T-helper 17 cell (primary cell): ENCODE data around the gene MGAT5. TPM values are rescaled to one million over a fixed set of nuclear protein-coding genes. Genes with fewer than 3 reads are reported as not detected.

ENCODE experiments used
- ATAC-seq: fragments of 150-1000 bp; cut with Tn5 transposase; 2 replicates; pipeline ENCODE4 v1.10.0; 2021; ENCODE audit warnings: mild to moderate bottlenecking, moderate library complexity
- DNase-seq, 3 donors: peaks; one replicate each; pipeline versions ENCODE4 v3.0.0 to v3.0.0-alpha.2; 2020 to 2021
- H3K9me3 ChIP-seq: one replicate; pipeline ENCODE4 v1.7.0; 2013; ENCODE audit warnings: low read length, mild to moderate bottlenecking; ENCODE audit not compliant: control insufficient read depth, poor library complexity, severe bottlenecking
- H3K27ac Mint-ChIP-seq: one replicate; pipeline ENCODE4 v1.8.0; 2022; ENCODE audit warnings: mild to moderate bottlenecking, moderate library complexity, mixed read lengths
- H3K27me3 Mint-ChIP-seq: one replicate; pipeline ENCODE4 v1.8.0; 2022; ENCODE audit warnings: mixed read lengths
- H3K36me3 Mint-ChIP-seq: one replicate; pipeline ENCODE4 v1.8.0; 2022; ENCODE audit warnings: low read depth, mixed read lengths
- H3K4me1 Mint-ChIP-seq: one replicate; pipeline ENCODE4 v1.8.0; 2022; ENCODE audit warnings: mild to moderate bottlenecking, mixed read lengths
- H3K4me3 Mint-ChIP-seq: one replicate; pipeline ENCODE4 v1.8.0; 2022; ENCODE audit warnings: mild to moderate bottlenecking, moderate library complexity, mixed read lengths
- total RNA-seq, 4 donors: library from RNA in 2 of 4; stranded (reverse) in 2 of 4; gene quantifications; one replicate each; pipeline ENCODE4 v1.2.3 and lab custom pipeline; 2022 to 2026

The MGAT5 gene
- total RNA-seq, 2 donors from 2014 or later, result 120 to 127 TPM

DNA sequence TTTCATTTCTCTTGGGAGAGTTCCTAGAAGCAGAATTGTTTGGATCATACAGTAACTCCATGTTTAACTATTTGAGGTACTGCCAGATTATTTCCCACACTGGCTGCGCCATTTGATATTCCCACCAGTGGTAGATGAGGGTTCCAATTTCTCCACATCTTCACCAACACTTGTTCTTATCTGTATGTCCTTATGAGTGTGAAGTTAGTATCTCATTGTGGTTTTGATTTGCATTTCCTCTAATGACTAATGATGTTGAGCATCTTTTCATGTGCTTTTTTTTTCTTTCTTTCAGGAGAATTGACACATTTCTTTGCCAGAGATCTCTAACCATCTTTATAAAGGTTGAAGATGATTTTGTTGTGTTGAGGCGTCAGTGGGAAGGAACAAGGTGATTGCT lies 4.1 kb upstream of the MGAT5 start:
- Mint-ChIP-seq H3K27me3 (no peaks in the 10 kb centered on the region), H3K27ac (peak overlapping the region; percentile 90)
- ATAC-seq, result peak; percentile 22

GRCh38 chr2:134250840-134251461 lies 2.9 kb upstream of the MGAT5 start:
- H3K27me3 Mint-ChIP-seq, result no peaks in the 10 kb centered on the region
- DNase-seq (no peak), ATAC-seq (no peak)
- H3K36me3 Mint-ChIP-seq, result peaks cover 5% of the 10 kb centered on the region
- no peaks in the 10 kb centered on the region for H3K9me3 ChIP-seq
- peak overlapping the region; percentile 56 for H3K4me3 Mint-ChIP-seq
- H3K27ac Mint-ChIP-seq, result peak overlapping the region; percentile 90
- peaks cover 74% of the 10 kb centered on the region for H3K4me1 Mint-ChIP-seq

More for the DNA sequence above, 4.1 kb upstream of the MGAT5 start:
- peaks cover 77% of the 10 kb centered on the region for H3K4me1 Mint-ChIP-seq
- H3K9me3 ChIP-seq, result no peaks in the 10 kb centered on the region
- peaks cover 2% of the 10 kb centered on the region for H3K36me3 Mint-ChIP-seq
- peak overlapping the region; percentile 55 for H3K4me3 Mint-ChIP-seq
- DNase-seq, result no peak

DNA sequence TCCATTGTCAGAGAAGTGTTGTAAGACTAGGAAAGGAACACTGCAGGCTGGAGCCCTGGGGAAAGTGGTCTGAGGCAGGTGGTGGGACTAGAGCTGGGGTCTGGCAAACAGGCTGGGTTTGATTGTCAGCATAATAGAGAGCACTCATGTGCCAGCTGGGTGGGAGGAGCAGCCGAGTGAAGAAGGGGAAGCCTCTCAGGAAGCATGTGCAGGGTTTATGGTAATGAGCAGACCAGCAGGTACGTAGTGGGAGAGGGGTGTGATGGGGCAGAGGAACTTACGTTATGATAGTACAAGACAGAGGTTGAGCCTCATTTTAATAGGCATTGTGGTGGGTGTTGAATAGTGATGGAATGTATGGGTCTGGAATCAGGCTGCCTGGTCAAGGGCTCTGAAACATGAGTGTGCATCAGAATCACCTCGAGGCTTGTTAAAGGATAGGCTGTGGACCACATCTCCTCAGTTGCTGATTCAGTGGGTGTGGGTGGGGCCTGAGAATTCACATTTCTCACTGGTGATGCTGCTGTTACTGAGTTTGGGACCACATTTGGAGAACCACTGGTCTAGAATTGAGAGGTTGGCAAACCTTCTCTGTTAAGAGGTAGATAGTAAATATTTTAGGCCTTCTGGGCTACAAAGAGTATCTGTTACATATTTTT lies 1.7 kb upstream of the MGAT5 start:
- Mint-ChIP-seq H3K4me1 (peaks cover 69% of the 10 kb centered on the region), H3K4me3 (peak overlapping the region; percentile 71), H3K36me3 (peaks cover 5% of the 10 kb centered on the region), H3K27me3 (no peaks in the 10 kb centered on the region), H3K27ac (peak overlapping the region; percentile 90)
- no peaks in the 10 kb centered on the region for H3K9me3 ChIP-seq
- ATAC-seq (peak; percentile 76), DNase-seq (no peak)

- peaks cover 5% of the 10 kb centered on the region for H3K36me3 Mint-ChIP-seq
- peak overlapping the region; percentile 90 for H3K27ac Mint-ChIP-seq
- no peak for ATAC-seq
- no peak for DNase-seq
- no peaks in the 10 kb centered on the region for H3K27me3 Mint-ChIP-seq
- peaks cover 72% of the 10 kb centered on the region for H3K4me1 Mint-ChIP-seq
- peak overlapping the region; percentile 39 for H3K4me3 Mint-ChIP-seq
- H3K9me3 ChIP-seq, result no peaks in the 10 kb centered on the region
Observed at GRCh38 chr2:134253117-134253704, 661 bp upstream of the MGAT5 start.

- no peaks in the 10 kb centered on the region for H3K9me3 ChIP-seq
- Mint-ChIP-seq H3K4me3 (peak overlapping the region; percentile 15), H3K4me1 (peaks cover 74% of the 10 kb centered on the region), H3K36me3 (peaks cover 5% of the 10 kb centered on the region), H3K27ac (peak overlapping the region; percentile 90), H3K27me3 (no peaks in the 10 kb centered on the region)
- ATAC-seq (no peak), DNase-seq (no peak)
Observed at GRCh38 chr2:134254824-134255223, 952 bp downstream of the MGAT5 start.

GRCh38 chr2:134256956-134257355 lies 3.1 kb downstream of the MGAT5 start:
- DNase-seq, result no peak
- Mint-ChIP-seq H3K4me3 (peak overlapping the region; percentile 34), H3K27ac (peak overlapping the region; percentile 90), H3K36me3 (peaks cover 5% of the 10 kb centered on the region), H3K27me3 (no peaks in the 10 kb centered on the region), H3K4me1 (peaks cover 74% of the 10 kb centered on the region)
- H3K9me3 ChIP-seq, result no peaks in the 10 kb centered on the region
- ATAC-seq, result peak; percentile 19

DNA sequence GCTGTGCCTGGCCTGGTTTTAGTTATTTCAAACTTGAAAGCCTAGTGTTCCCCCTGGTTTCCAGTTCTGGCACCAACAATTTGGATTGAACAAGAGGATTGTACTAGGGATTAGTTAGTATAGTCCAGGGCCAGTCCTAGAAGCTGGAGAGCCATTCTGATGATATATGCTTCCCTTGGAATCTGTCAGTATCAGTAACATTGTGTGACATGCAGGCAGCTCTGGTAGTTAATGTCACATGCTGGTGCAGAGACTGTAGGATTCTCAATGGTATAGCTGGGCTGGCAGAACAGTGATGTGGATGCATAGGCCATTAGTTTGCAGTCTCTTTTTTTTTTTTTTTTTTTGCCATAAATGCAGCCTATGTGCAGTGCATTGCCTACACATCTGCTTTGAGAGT lies 3.6 kb downstream of the MGAT5 start:
- H3K27me3 Mint-ChIP-seq, result no peaks in the 10 kb centered on the region
- H3K36me3 Mint-ChIP-seq, result peaks cover 5% of the 10 kb centered on the region
- no peaks in the 10 kb centered on the region for H3K9me3 ChIP-seq
- H3K4me1 Mint-ChIP-seq, result peaks cover 72% of the 10 kb centered on the region
- no peak for DNase-seq
- no peak for ATAC-seq
- peak overlapping the region; percentile 83 for H3K4me3 Mint-ChIP-seq
- H3K27ac Mint-ChIP-seq, result peak overlapping the region; percentile 90

DNA sequence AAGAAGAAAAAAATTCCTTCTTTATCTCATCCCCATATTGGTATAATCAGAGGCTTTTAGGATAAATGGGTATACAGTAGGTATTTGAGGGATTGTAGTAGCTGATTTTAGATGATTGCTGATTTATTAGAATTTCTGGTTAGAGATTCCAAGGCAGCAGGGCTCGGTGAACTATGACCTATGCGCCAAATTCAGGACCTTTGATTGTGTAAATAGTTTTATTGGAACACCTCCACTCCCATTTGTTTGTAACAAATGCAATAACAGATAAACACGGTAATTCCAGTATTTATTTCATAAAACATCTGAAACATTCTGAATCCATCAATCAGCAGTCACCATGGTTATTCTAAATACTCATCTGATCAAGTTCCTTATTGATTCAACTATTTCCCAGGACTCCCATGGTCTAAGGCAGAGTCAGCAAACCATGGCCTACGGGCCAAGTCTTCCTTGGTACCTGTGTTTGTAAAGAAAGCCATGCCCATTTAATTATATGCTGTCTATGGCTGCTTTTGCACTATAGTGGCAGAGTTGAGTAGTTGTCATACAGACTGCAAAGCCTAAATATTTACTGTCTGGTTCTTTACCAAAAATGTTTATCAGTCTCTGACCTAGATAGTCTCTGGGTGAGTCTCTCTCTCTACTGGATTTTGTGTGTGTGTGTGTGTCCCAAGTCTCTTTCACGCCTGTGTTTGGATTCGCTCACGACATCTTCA lies 4.3 kb downstream of the MGAT5 start:
- Mint-ChIP-seq H3K4me1 (peaks cover 74% of the 10 kb centered on the region), H3K4me3 (peak overlapping the region; percentile 83), H3K27ac (peak overlapping the region; percentile 90), H3K36me3 (peaks cover 5% of the 10 kb centered on the region), H3K27me3 (no peaks in the 10 kb centered on the region)
- ATAC-seq (peak; percentile 67), DNase-seq (no peak)
- H3K9me3 ChIP-seq, result no peaks in the 10 kb centered on the region

GRCh38 chr2:134258684-134259388 lies 5.0 kb downstream of the MGAT5 start:
- peaks cover 4% of the 10 kb centered on the region for H3K36me3 Mint-ChIP-seq
- peak; percentile 89 for ATAC-seq

GRCh38 chr2:134259571-134259970 lies 5.7 kb downstream of the MGAT5 start:
- peaks cover 3% of the 10 kb centered on the region for H3K36me3 Mint-ChIP-seq
- peaks cover 68% of the 10 kb centered on the region for H3K4me1 Mint-ChIP-seq
- H3K27me3 Mint-ChIP-seq, result no peaks in the 10 kb centered on the region
- ATAC-seq (no peak), DNase-seq (no peak)
- H3K9me3 ChIP-seq, result no peaks in the 10 kb centered on the region
- peak overlapping the region; percentile 69 for H3K4me3 Mint-ChIP-seq
- H3K27ac Mint-ChIP-seq, result peak overlapping the region; percentile 90

More at GRCh38 chr2:134258684-134259388, 5.0 kb downstream of the MGAT5 start:
- H3K27ac Mint-ChIP-seq, result peak overlapping the region; percentile 90
- no peaks in the 10 kb centered on the region for H3K9me3 ChIP-seq
- H3K4me1 Mint-ChIP-seq, result peaks cover 71% of the 10 kb centered on the region
- H3K4me3 Mint-ChIP-seq, result peak overlapping the region; percentile 83
- peak in 2 of 3 donors; percentile 40 to 42 for DNase-seq
- H3K27me3 Mint-ChIP-seq, result no peaks in the 10 kb centered on the region

- ATAC-seq, result no peak
- no peaks in the 10 kb centered on the region for H3K27me3 Mint-ChIP-seq
- H3K4me1 Mint-ChIP-seq, result peaks cover 64% of the 10 kb centered on the region
- DNase-seq, result no peak
- no peaks in the 10 kb centered on the region for H3K9me3 ChIP-seq
- H3K4me3 Mint-ChIP-seq, result peak overlapping the region; percentile 69
- peaks cover 3% of the 10 kb centered on the region for H3K36me3 Mint-ChIP-seq
- H3K27ac Mint-ChIP-seq, result peak overlapping the region; percentile 90
Observed at GRCh38 chr2:134259994-134260393, 6.1 kb downstream of the MGAT5 start.

- H3K36me3 Mint-ChIP-seq, result no peaks in the 10 kb centered on the region
- peaks cover 60% of the 10 kb centered on the region for H3K4me1 Mint-ChIP-seq
- peak overlapping the region; percentile 90 for H3K27ac Mint-ChIP-seq
- H3K4me3 Mint-ChIP-seq, result peak overlapping the region; percentile 78
- no peaks in the 10 kb centered on the region for H3K27me3 Mint-ChIP-seq
- no peak for ATAC-seq
- no peak for DNase-seq
- H3K9me3 ChIP-seq, result no peaks in the 10 kb centered on the region
Observed at GRCh38 chr2:134260713-134261112, 6.8 kb downstream of the MGAT5 start.
